ENCODE data around the gene MYO15A. TPM values are rescaled to one million over a fixed set of nuclear protein-coding genes. Genes with fewer than 3 reads are reported as not detected.

MYO15A gene
- total and polyA plus RNA-seq, 2 of the 4 experiments (the other 2 are of a cell fraction): 0.18 to 1.1 TPM

GRCh38 chr17:18117982-18118975, 9.7 kb downstream of the MYO15A start:
- Histone ChIP-seq H3K14ac (replicated peaks; ENCODE audit: low read depth, low read length) (no peak overlapping the region), H3K9ac (ENCODE audit: low read depth, low read length) (no peak overlapping the region), H3K27me3 (ENCODE audit: control insufficient read depth, insufficient read depth, low read length) (peaks cover 7% of the 10 kb centered on the region; the same call in 1 of the 2 replicates), H4K5ac (ENCODE audit: low read depth, low read length) (no peak overlapping the region), H3K4me3 (ENCODE audit: insufficient read depth, low read depth, low read length) (no peak overlapping the region), H2BK5ac (ENCODE audit: low read depth, low read length, poor library complexity, severe bottlenecking) (no peak overlapping the region), H3K36me3 (ENCODE audit: control insufficient read depth, insufficient read depth, low read length) (no peaks in the 10 kb centered on the region), H3K27ac (ENCODE audit: insufficient read depth, low read length) (no peak overlapping the region), H3K18ac (ENCODE audit: low read depth, low read length) (no peak overlapping the region), H2AFZ (replicated peaks; ENCODE audit: low read length, poor library complexity) (no peak overlapping the region), H3K4me1 (ENCODE audit: control insufficient read depth, insufficient read depth, low read length) (peaks cover 2% of the 10 kb centered on the region; the same call in 1 of the 2 replicates), H4K91ac (ENCODE audit: insufficient read depth, low read depth, low read length) (no peak overlapping the region), H3K9me3 (ENCODE audit: control insufficient read depth, insufficient read depth, low read length) (peaks cover 9% of the 10 kb centered on the region), H2BK120ac (ENCODE audit: low read depth, low read length) (no peak overlapping the region), H4K20me1 (ENCODE audit: insufficient read depth, low read length) (no peaks in the 10 kb centered on the region), H2BK15ac (ENCODE audit: low read depth, low read length) (no peak overlapping the region), H3K79me1 (ENCODE audit: low read depth in 1 of 2, low read length in 2 of 2) (no peaks in the 10 kb centered on the region), H2AK5ac (ENCODE audit: low read depth, low read length) (no peak overlapping the region), H4K8ac (ENCODE audit: low read depth in 2 of 2, low read length in 2 of 2) (no peak overlapping the region), H3K23ac (ENCODE audit: low read depth, low read length) (no peak overlapping the region), H3K4ac (ENCODE audit: low read depth, low read length) (no peak overlapping the region), H3K9me1 (ENCODE audit: insufficient read depth, low read length) (peaks cover 4% of the 10 kb centered on the region; the same call in 1 of the 2 replicates), H2AK9ac (replicated peaks; ENCODE audit: low read depth, low read length, poor library complexity) (no peak overlapping the region), H2BK20ac (ENCODE audit: low read depth, low read length) (no peak overlapping the region), H3K4me2 (ENCODE audit: low read depth, low read length) (no peak overlapping the region), H3K56ac (ENCODE audit: extremely low read depth, insufficient read depth, low read length) (no peak overlapping the region)
- CTCF ChIA-PET: interaction anchor here (1.1 kb wide), 1 partner anchor 52 kb away, joined by 3 read pairs; no protein-coding TSS in a partner anchor
- dilution Hi-C loops (cut with HindIII; ENCODE audit: low sequenced_read_pairs, unreplicated experiment): no loop called here
- DNase-seq: peak; percentile 38
- intact Hi-C loops (cut with micrococcal nuclease): no loop called here
- POLR2A ChIA-PET (ENCODE audit: unreplicated experiment): no interaction called here
- TF ChIP-seq MAFK (IDR thresholded peaks at IDR 0.05; ENCODE audit: low read depth, low read length) (no peak), RCOR1 (IDR thresholded peaks at IDR 0.05; ENCODE audit: insufficient replicate concordance, low read length) (no peak), POLR2A (IDR thresholded peaks at IDR 0.05; ENCODE audit: low read depth, low read length) (no peak), NFE2L2 (IDR thresholded peaks at IDR 0.05; ENCODE audit: low read depth, low read length) (no peak), BHLHE40 (IDR thresholded peaks at IDR 0.05; ENCODE audit: low read depth, low read length) (no peak), SMC3 (IDR thresholded peaks at IDR 0.05; ENCODE audit: low read depth, low read length) (no peak), ELK1 (IDR thresholded peaks at IDR 0.05; ENCODE audit: borderline replicate concordance, low read depth, low read length) (no peak), MAZ (IDR thresholded peaks at IDR 0.05; ENCODE audit: borderline replicate concordance, low read depth, low read length) (no peak), FOS (IDR thresholded peaks at IDR 0.05; ENCODE audit: low read depth, low read length) (no peak), RAD21 (IDR thresholded peaks at IDR 0.05; ENCODE audit: low read length) (no peak), CHD1 (IDR thresholded peaks at IDR 0.05; ENCODE audit: low read depth, low read length) (no peak), MXI1 (IDR thresholded peaks at IDR 0.05; ENCODE audit: borderline replicate concordance, low read depth, low read length) (no peak)
- TF ChIP-seq, protein P1, sequence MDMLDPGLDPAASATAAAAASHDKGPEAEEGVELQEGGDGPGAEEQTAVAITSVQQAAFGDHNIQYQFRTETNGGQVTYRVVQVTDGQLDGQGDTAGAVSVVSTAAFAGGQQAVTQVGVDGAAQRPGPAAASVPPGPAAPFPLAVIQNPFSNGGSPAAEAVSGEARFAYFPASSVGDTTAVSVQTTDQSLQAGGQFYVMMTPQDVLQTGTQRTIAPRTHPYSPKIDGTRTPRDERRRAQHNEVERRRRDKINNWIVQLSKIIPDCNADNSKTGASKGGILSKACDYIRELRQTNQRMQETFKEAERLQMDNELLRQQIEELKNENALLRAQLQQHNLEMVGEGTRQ (IDR thresholded peaks at IDR 0.05; ENCODE audit: low read depth, low read length): no peak
- in situ Hi-C loops (cut with MboI; ENCODE audit: low sequenced_read_pairs): no loop called here
- no TSS peak for BruUV-seq (replicated peaks)
- ATAC-seq (ENCODE audit: low read depth): peak; percentile 43
- 89% methylated on average over 17 of the region's 33 CpGs; no CpG with 5 or more reads in 1 of the 2 experiments for WGBS, 2 experiments (ENCODE audit: extremely low coverage in 2 of 2, insufficient read length in 1 of 2)
